ENCODE results near the gene SUSD4. TPM values are rescaled to one million over a fixed set of nuclear protein-coding genes. Genes with fewer than 3 reads are reported as not detected.

Gene SUSD4
- total RNA-seq, 1 experiment from 2014 or later: 0.48 TPM

DNA sequence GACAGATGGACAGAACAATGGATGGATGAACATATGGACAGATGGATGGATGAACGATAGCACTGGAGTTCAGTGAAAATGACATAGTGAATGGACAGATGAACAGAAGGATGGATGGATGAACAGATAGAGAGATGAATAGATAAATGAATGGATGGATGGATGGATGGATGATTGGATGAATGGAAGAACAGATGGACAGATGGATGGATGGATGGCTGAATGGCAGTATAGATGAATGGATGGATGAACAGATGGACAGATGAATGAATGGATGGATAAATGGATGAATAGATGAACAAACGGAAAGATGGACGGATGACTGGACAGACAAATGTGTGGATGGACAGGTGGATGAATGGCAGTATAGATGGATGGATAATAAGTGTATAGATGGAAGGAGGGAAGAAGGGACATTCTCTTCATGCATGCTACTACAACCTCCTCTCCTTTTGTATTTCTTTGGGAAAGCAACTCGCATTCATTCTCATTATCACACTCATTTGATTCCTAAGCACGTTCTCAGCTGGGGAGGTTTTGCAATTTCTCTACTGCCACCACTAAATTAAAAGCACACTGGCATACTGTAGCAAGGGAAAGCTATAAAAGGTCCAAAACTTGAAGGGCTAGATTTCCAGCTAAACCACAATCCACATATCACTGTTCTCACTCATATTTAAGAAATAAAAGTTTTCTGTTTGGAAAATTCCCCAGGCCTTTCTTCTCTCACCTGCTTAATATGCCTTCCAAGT, 34.1 kb downstream of the SUSD4 start:
- DNase-seq (ENCODE audit: low read depth): no peak

GRCh38 chr1:223329252-223329651, 34.7 kb downstream of the SUSD4 start:
- no peak for DNase-seq (ENCODE audit: low read depth)

GRCh38 chr1:223328566-223328965, 35.4 kb downstream of the SUSD4 start:
- no peak for DNase-seq (ENCODE audit: low read depth)

- DNase-seq (ENCODE audit: low read depth): peak; percentile 40
These were observed 37.2 kb downstream of the SUSD4 start for GRCh38 chr1:223326776-223327175.

GRCh38 chr1:223323491-223324484, 40.2 kb downstream of the SUSD4 start:
- no peak for DNase-seq (ENCODE audit: low read depth)

GRCh38 chr1:223322868-223323267, 41.1 kb downstream of the SUSD4 start:
- no peak for DNase-seq (ENCODE audit: low read depth)

DNA sequence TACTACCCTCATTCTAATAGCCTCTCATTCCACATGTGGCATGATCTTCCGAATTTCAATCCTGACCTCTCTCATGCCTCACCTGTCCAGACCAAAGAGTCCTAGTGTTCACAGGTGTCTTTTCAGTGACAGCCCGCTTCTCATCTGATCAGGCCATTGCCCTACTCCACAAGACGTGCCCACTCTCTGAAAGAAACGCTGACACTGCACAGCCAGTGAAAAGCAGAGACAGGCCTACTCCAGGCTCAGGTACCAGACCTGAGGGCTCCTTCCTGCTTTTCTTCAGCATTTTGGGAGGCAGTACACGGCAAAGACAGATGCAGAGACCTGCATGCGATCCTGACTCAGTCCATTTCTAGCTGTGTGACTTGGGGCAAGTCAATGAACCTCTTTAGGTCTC, 43.0 kb downstream of the SUSD4 start:
- DNase-seq (ENCODE audit: low read depth): no peak

DNA sequence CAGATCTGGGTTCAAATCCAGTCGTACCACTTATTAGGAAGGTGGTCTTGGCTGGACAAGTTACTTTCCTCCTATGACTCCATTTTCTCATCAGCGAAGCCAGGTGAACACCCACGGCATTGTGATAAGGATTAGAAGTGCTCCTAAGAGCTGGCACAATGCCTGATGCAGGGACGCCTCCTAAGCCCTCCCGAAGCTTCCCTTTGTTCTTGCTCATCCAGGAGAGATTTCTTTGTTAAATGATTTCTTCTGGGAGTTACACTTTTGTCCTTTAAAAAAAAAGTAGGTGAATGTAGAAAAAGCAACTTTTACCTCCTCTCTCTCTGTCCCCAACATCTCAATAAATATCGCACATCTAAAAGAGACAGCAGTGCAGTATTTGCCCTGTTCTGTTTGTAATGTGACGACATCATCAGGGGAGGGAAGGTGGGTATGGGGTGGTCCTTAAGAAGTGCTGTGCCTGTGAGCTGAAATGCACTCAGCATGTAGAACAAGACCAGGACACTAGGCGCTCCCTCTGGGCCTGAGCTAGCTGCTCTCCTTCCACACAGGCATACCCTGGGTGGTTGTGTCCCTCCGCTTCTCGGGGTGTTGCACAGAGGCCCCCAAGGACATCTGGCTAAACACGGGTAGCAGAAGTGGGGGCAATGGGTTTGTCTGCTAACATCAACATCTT, 43.9 kb downstream of the SUSD4 start:
- DNase-seq (ENCODE audit: low read depth): no peak

DNA sequence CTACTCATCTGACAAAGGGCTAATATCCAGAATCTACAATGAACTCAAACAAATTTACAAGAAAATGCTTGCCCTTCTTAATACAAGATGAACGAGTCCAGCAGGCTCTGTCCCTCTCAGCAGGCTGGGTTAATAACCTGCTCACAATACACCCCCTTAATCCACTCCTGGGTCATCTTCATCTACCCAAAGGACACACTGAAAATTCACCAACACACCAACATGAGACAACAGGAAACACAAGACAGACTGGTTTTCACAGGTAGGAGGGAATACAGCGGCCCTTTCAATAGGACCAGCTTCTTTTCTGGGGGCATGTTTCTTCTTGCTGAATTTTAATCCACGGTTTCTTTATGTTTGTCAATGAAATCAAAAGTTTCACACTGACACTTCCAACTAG, 44.6 kb downstream of the SUSD4 start:
- DNase-seq (ENCODE audit: low read depth): no peak

DNA sequence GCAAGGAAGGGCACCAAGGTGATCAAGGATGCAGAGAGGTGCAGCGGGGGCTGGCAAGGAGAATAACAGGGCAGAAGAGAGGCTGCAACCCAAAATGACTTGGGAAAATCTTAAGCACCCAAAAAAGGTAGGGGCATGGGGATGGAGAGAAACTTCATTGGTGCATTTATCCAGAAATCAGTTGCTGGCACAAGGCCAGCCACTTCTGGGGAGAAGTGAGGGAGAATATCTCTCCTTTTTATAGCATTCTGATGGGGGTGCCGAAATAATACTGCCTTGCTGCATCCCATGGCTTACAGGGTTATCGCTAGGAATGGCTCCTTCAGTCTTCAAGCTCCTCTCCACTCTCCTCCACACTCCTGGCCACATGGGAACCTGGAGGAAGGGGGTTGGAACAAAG, 47.9 kb downstream of the SUSD4 start:
- DNase-seq (ENCODE audit: low read depth): no peak

GRCh38 chr1:223315665-223316064, 48.3 kb downstream of the SUSD4 start:
- DNase-seq (ENCODE audit: low read depth): no peak

DNA sequence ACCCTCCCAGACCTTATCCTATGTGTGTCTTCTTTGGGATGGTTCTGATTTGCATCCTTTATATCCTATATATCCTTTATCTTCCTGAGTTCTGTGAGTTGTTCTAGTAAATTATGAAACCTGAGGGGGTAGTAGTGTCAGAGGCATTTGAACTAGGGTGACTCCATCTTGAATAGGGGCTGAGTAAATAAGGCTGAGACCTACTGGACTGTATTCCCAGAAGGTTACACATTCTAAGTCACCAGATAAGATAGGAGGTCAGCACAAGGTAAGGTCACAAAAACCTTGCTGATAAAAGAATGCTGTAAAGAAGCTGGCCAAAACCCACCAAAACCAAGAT, 50.6 kb downstream of the SUSD4 start:
- DNase-seq (ENCODE audit: low read depth): no peak

DNA sequence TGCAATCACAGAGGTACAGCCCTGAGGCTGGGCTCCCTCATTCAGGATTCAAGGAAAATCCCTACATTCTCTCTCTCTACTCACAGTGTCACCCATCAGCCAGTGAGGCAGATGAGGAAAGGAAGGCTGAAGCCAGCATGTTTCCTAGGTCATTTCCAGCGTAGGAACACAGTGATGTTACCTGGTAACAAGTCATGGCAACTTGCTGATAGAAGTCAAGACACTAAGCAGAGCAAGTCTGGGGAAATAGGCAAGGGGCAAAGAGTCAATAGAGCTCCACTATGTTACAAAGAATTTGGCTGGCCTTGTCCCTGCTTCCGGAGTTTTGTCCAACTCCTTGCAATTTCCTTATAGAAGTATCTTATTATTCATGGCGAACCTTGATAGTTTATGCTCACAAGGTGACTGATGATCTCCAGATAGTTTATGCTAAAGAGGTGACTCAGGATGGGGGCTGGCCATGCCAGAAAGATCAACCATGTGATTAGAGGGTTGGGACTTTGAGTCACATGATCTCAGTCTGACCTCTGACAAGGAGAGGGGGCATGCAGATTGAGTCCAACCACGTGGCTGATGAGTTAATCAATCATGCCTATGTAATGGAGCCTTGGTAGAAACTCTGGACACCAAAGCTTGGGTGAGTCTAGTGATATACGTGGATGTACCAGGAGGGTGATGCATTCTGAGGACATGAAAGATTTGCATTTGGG, 51.1 kb downstream of the SUSD4 start:
- DNase-seq (ENCODE audit: low read depth): no peak

DNA sequence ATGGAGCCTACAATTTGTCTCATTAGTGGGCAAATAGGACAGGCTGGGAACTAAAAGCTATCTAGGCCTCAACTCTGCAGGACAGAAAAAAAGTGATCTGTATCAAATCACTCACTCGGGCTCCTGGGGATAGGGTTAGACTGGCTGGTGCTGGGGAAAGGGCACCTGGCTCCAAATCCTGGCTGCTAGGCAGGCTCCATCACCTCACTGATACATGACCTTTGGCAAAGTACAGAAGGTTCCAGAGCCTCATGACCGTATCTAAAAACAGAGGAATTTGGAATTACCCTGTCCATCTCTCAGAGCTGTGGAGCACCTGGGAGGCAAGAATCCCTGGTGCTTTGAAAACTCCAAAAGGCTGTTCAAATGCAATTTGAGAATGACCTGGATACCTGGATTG, 51.7 kb downstream of the SUSD4 start:
- DNase-seq (ENCODE audit: low read depth): no peak

GRCh38 chr1:223311826-223312225, 52.1 kb downstream of the SUSD4 start:
- DNase-seq (ENCODE audit: low read depth): no peak

DNA sequence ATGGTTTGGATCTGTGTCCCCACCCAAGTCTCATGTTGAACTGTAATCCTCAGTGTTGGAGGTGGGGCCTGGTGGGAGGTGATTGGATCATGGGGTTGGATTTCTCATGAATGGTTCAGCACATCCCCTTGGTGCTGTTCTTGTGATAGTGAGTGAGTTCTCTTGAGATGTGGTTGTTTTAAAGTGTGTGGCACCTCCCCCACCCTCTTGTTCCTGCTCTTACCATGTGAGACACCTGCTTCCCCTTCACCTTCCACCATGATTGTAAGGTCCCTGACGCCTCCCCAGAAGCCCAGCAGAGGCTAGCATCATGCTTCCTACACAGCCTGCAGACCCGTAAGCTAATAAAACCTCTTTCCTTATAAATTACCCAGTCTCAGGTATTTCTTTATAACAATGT, 55.8 kb downstream of the SUSD4 start:
- DNase-seq (ENCODE audit: low read depth): no peak

- no peak for DNase-seq (ENCODE audit: low read depth)
These were observed 56.4 kb downstream of the SUSD4 start for GRCh38 chr1:223307544-223307943.

DNA sequence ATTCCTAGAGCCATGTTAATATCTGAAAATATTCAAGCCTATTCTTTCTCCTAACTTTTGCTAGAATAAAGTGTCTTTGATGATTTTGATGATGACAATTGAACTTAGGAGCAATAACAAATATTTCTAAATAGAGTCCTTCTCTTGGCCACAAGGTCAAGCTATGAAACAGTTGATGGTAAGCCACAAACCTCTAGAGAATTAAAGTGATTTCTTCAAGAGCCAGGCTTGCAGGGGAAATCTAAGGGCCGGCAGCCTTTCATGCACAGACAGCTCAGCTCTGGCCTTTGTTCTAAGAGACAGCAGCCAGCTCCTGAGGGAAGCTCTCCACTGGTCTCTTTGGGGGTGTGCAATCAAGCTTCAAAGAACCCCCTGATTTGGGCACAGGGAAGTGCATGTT, 59.0 kb downstream of the SUSD4 start:
- no peak for DNase-seq (ENCODE audit: low read depth)

DNA sequence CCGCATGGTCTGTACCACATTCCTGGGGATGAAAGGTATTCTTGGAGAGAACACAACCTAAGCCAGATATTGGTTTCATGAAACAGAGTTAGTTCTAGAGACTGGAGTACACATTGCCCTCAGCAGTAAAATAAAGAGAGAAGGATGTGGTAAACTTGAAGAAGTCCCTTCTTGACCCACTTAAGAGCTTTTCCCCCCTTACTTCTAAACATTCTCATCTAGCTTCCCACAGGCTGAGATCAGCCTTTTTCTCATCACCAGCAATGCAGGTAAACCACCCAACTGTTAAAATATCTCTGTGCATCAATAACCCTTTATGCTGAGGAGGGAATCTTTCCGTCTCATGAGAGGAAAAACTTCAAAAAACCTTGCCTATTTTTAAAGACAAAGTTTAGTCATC, 62.6 kb downstream of the SUSD4 start:
- DNase-seq (ENCODE audit: low read depth): no peak

GRCh38 chr1:223299553-223299952, 64.4 kb downstream of the SUSD4 start:
- DNase-seq (ENCODE audit: low read depth): no peak

DNA sequence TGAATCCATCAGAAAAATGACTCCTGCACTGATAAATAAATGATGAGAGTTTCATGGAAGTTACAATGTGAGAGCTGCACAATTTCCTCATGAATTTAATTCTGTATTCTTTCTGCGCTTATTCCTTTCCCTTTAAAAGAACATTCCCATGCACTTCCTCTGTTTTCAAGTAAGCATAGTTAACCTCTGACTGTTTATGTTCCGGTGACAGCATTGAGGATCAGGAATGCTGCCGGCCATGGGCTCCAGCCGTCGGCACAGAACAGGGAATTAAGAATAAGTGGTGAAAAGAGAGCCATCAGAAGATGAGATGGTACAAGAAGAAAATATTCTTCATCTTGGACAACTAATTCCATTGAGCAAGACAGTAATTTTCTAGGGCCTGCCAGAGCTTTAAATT, 65.3 kb downstream of the SUSD4 start:
- no peak for DNase-seq (ENCODE audit: low read depth)

DNA sequence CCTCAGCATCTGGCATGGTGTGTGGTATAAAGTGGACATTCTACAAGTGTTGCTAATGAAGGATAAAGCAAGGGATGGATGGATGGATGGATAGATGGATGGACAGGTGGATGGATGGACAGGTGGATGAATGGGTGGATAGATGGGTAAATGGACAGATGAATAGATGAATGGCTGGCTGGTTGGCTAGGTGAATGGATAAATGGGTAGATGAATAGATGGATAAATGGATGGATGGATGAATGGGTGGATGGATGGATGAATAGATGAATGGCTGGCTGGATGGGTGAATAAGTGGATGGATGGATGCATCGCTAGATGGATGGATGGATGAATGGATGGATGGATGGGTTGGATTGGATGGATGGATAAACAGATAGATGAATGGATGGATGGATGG, 66.2 kb downstream of the SUSD4 start:
- DNase-seq (ENCODE audit: low read depth): no peak
